HEK293T (cell line): ENCODE results near the gene USP17L15.
"Not testable (repeated sequence)": the region's sequence is repeated elsewhere in the genome, so short reads cannot be mapped to it uniquely, and the experiment has no call there.

Experiments
- BHLHE40 ChIP-seq: fragments of 450-650 bp; IDR thresholded peaks from 2 replicates; pipeline ENCODE4 v1.6.1; 2016; ENCODE audit warnings: mild to moderate bottlenecking, moderate library complexity, borderline replicate concordance
- FOXA1 ChIP-seq: fragments of 450-650 bp; IDR thresholded peaks from 2 replicates; pipeline ENCODE4 v1.6.1; 2016; ENCODE audit warnings: mild to moderate bottlenecking
- SP1 ChIP-seq: fragments of 450-650 bp; IDR thresholded peaks from 2 replicates; pipeline ENCODE4 v1.6.1; 2017

GRCh38 chr4:9257824-9258223, 23.6 kb downstream of the USP17L15 start, which contains the start of gene USP17L20:
- TF ChIP-seq SP1, BHLHE40, FOXA1: not testable (repeated sequence)
